ENCODE results near the gene VWA5A.
"Not testable (repeated sequence)": the region's sequence is repeated elsewhere in the genome, so short reads cannot be mapped to it uniquely, and the experiment has no call there.

The VWA5A gene

GRCh38 chr11:124110201-124110600 is 5.0 kb upstream of the VWA5A start:
- DNase-seq (ENCODE audit: low read depth), result no peak
- no peak overlapping the region for H3K4me3 ChIP-seq (ENCODE audit: low read length)
- TF ChIP-seq CTCF (IDR thresholded peaks at IDR 0.05; ENCODE audit: insufficient read depth, low read depth, low read length, missing control alignments), result no peak

- no peak for TF ChIP-seq CTCF (IDR thresholded peaks at IDR 0.05; ENCODE audit: insufficient read depth, low read depth, low read length, missing control alignments)
- H3K4me3 ChIP-seq (ENCODE audit: low read length), result no peak overlapping the region
- DNase-seq (ENCODE audit: low read depth), result peak; percentile 51
Observed at GRCh38 chr11:124113890-124114289, 1.4 kb upstream of the VWA5A start.

GRCh38 chr11:124115782-124116616 is 749 bp downstream of the VWA5A start:
- peak overlapping the region; percentile 62 for H3K4me3 ChIP-seq (ENCODE audit: low read length)
- DNase-seq (ENCODE audit: low read depth), result peak; percentile 21
- TF ChIP-seq CTCF (IDR thresholded peaks at IDR 0.05; ENCODE audit: insufficient read depth, low read depth, low read length, missing control alignments), result no peak

- no peak overlapping the region for H3K4me3 ChIP-seq (ENCODE audit: low read length)
- DNase-seq (ENCODE audit: low read depth), result no peak
- no peak for TF ChIP-seq CTCF (IDR thresholded peaks at IDR 0.05; ENCODE audit: insufficient read depth, low read depth, low read length, missing control alignments)
Observed at GRCh38 chr11:124119103-124119502, 3.9 kb downstream of the VWA5A start.

- no peak for TF ChIP-seq CTCF (IDR thresholded peaks at IDR 0.05; ENCODE audit: insufficient read depth, low read depth, low read length, missing control alignments)
Observed at GRCh38 chr11:124120891-124121290, 5.6 kb downstream of the VWA5A start.

GRCh38 chr11:124122123-124122522 is 6.9 kb downstream of the VWA5A start:
- DNase-seq (ENCODE audit: low read depth), result no peak
- H3K4me3 ChIP-seq (ENCODE audit: low read length), result no peak overlapping the region
- TF ChIP-seq CTCF (IDR thresholded peaks at IDR 0.05; ENCODE audit: insufficient read depth, low read depth, low read length, missing control alignments), result no peak

More at GRCh38 chr11:124120891-124121290, 5.6 kb downstream of the VWA5A start:
- H3K4me3 ChIP-seq (ENCODE audit: low read length), result no peak overlapping the region
- DNase-seq (ENCODE audit: low read depth), result no peak

- peak; percentile 15 for TF ChIP-seq CTCF (IDR thresholded peaks at IDR 0.05; ENCODE audit: insufficient read depth, low read depth, low read length, missing control alignments)
- no peak overlapping the region for H3K4me3 ChIP-seq (ENCODE audit: low read length)
- no peak for DNase-seq (ENCODE audit: low read depth)
Observed at GRCh38 chr11:124123622-124124021, 8.4 kb downstream of the VWA5A start.

- not testable (repeated sequence) for DNase-seq (ENCODE audit: low read depth); H3K4me3 ChIP-seq (ENCODE audit: low read length)
Observed at GRCh38 chr11:124127134-124127533, 11.9 kb downstream of the VWA5A start.

Data from epithelial cell of esophagus (primary cell).